Lower leg skin (tissue), 3 donors: ENCODE results near the gene GRIN2A.

Experiments used
- CTCF ChIP-seq, 3 donors: fragments of 450-650 bp; IDR thresholded peaks; one replicate each; pipeline ENCODE4 v1.5.1; 2016; ENCODE audit warnings: antibody characterized with exemption in 3 of 3, mild to moderate bottlenecking in 3 of 3, moderate library complexity in 2 of 3
- POLR2A ChIP-seq, 2 donors: fragments of 450-650 bp; IDR thresholded peaks; one replicate each; pipeline ENCODE4 v1.6.1; 2016 to 2017; ENCODE audit warnings: antibody characterized with exemption in 2 of 2, mild to moderate bottlenecking in 1 of 2, moderate library complexity in 1 of 2

- TF ChIP-seq CTCF (IDR thresholded peaks at IDR 0.05): no peak
- no peak for TF ChIP-seq POLR2A (IDR thresholded peaks at IDR 0.05)
Observed at GRCh38 chr16:9921997-9922396, 260.2 kb downstream of the GRIN2A start.
